NCI-H146 (cell line): ENCODE measurements around the gene PHEX.

Source experiments
- DNase-seq: peaks from one replicate; lab custom pipeline; 2025; lab: John Stamatoyannopoulos, UW

Gene PHEX

GRCh38 chrX:22032084-22032483 is at the start of gene PHEX:
Gene PHEX, plus strand, starts transcription at chrX:22032325. Its CDS starts 681 bp downstream, at chrX:22033006.
- DNase-seq = no peak

GRCh38 chrX:21985332-21985777 is 46.8 kb upstream of the PHEX start:
- peak; percentile 53 for DNase-seq

- DNase-seq = no peak
These were observed 45.5 kb upstream of the PHEX start for GRCh38 chrX:21986596-21986995.

- no peak for DNase-seq
These were observed 42.7 kb upstream of the PHEX start for GRCh38 chrX:21989384-21989783.

- DNase-seq = no peak
These were observed 41.3 kb upstream of the PHEX start for GRCh38 chrX:21990832-21991231.

DNA sequence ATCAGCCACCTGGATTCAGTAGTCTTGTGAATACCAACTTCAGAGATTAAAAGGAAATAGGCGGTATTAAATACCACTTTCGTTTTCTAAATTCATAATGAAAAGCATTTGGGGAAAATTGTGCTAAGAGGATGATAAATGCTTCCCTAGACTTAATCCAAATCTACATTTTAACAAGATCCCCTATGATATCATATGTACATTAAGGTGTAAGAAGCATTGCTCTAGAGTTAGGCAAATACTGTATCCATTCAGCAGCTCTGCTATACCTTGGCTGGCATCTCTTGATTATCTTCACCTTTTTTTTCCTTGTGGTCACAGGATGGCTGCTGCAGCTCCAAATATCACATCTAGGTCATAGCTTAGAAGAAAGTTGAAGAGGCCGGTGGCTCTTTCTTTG is 40.6 kb upstream of the PHEX start:
- DNase-seq = no peak

DNA sequence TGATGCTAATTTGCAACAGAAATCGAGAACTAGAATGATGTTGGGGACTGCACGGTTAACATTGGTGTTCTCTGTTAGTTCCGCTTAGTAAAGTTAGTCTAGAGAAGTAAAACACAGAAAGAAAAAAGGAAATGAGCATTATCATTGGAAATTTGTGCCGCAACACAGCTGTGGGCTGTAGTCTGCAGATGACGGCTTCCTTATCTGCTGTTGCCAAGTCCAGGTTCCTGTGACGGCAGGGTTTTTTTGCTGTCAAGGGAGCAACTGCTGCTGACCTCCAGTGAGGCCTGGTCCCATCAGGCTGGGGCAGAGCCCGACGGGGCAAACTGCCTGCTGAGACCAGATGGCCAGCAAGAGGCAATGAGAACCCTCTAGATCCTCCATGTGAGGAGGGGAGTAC is 38.9 kb upstream of the PHEX start:
- DNase-seq = no peak

- DNase-seq = no peak
These were observed 35.2 kb upstream of the PHEX start for GRCh38 chrX:21996872-21997455.

- DNase-seq = no peak
These were observed 34.1 kb upstream of the PHEX start for GRCh38 chrX:21998037-21998436.

GRCh38 chrX:22004866-22005265 is 27.3 kb upstream of the PHEX start:
- DNase-seq = no peak

- no peak for DNase-seq
These were observed 20.1 kb upstream of the PHEX start for GRCh38 chrX:22012051-22012450.

- DNase-seq = no peak
These were observed 19.2 kb upstream of the PHEX start for GRCh38 chrX:22012931-22013330.

- no peak for DNase-seq
These were observed 16.9 kb upstream of the PHEX start for GRCh38 chrX:22015139-22015750.

DNA sequence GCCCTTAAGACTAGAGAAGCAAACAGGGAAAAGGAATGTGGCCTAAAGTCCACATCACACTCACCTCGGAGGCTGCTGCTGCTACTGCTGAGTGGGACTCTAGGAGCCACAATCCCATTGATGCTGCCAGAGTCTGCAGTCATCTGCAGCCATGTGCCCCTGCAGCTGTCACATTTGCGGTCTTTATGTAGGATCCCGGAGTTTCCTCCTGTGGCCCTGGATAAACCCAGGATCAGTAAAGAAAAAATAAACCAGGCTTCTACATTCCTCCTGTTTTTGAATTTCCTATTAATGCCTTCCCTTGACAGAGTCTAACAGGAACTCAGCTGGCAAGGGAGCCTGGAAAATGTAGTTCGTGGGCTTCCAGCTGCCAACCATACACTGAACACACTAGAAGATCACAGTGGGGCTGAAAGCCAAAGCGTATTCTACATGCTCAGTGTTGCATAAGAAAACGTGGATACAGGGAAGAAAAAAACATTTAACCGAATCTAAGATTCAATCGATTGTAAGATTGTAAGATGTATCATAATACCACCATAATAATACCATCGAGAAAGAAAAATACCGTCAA is 10.3 kb upstream of the PHEX start:
- DNase-seq = no peak

DNA sequence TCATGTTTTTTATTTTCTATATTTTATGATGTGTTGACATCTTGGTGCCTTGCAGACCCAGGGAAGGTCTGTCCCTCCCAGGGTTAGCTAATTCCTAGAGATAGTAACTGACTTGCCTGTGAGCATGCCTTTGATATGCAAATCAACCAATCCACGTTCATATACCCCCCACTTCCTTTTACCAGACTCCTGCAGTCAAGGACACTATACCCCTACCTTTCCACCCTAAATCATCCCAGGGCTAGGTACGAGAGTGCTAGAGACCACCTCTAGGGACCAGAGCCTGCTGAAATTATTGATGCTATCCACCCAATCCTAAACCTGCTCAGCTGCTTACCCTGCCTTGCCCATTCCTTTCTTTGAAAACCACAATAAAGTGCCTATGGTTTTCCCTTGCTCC is 7.5 kb upstream of the PHEX start:
- DNase-seq = no peak

- no peak for DNase-seq
These were observed 6.4 kb upstream of the PHEX start for GRCh38 chrX:22025751-22026150.

GRCh38 chrX:22026731-22027130 is 5.4 kb upstream of the PHEX start:
- no peak for DNase-seq

- no peak for DNase-seq
These were observed 381 bp downstream of the PHEX start for GRCh38 chrX:22032506-22032905.

- no peak for DNase-seq
These were observed 1.7 kb downstream of the PHEX start for GRCh38 chrX:22033818-22034217.

GRCh38 chrX:22035236-22035635 is 3.1 kb downstream of the PHEX start:
- no peak for DNase-seq

- DNase-seq = no peak
These were observed 5.1 kb downstream of the PHEX start for GRCh38 chrX:22037225-22037624.

- no peak for DNase-seq
These were observed 5.9 kb downstream of the PHEX start for GRCh38 chrX:22037911-22038537.

GRCh38 chrX:22039541-22039940 is 7.4 kb downstream of the PHEX start:
- DNase-seq = no peak
